Memory B cell (primary cell): ENCODE results near the gene SETD1A.

Experiments used
- ATAC-seq: fragments of 150-1000 bp; cut with Tn5 transposase; 2 replicates; pipeline ENCODE4 v1.10.0; 2021; ENCODE audit warnings: low read depth, mild to moderate bottlenecking, moderate library complexity
- DNase-seq, 2 donors: peaks; one replicate each; pipeline ENCODE4 v3.0.0; 2022; ENCODE audit warnings: low spot score in 2 of 2
- H3K27ac Mint-ChIP-seq: one replicate; pipeline ENCODE4 v1.8.0; 2022; ENCODE audit warnings: mild to moderate bottlenecking, moderate library complexity, mixed read lengths
- H3K27me3 Mint-ChIP-seq: one replicate; pipeline ENCODE4 v1.8.0; 2022; ENCODE audit warnings: mixed read lengths
- H3K36me3 Mint-ChIP-seq: one replicate; pipeline ENCODE4 v1.8.0; 2022; ENCODE audit warnings: mild to moderate bottlenecking, mixed read lengths
- H3K4me1 Mint-ChIP-seq: one replicate; pipeline ENCODE4 v1.8.0; 2022; ENCODE audit warnings: mixed read lengths
- H3K4me3 Mint-ChIP-seq: one replicate; pipeline ENCODE4 v1.8.0; 2022; ENCODE audit warnings: mild to moderate bottlenecking, moderate library complexity, mixed read lengths
- H3K9me3 Mint-ChIP-seq: one replicate; pipeline ENCODE4 v1.8.0; 2022; ENCODE audit warnings: mixed read lengths

The SETD1A gene

GRCh38 chr16:30957456-30958174, at the start of gene SETD1A:
TSS of gene SETD1A (plus strand) at chr16:30957754. CDS start at chr16:30958732, 978 bp downstream.
- Mint-ChIP-seq H3K27me3 (no peaks in the 10 kb centered on the region), H3K4me1 (peaks cover 17% of the 10 kb centered on the region), H3K27ac (peak within 1 kb of the TSS; percentile 54), H3K4me3 (peak within 1 kb of the TSS; percentile 94), H3K36me3 (peaks cover 9% of the 10 kb centered on the region), H3K9me3 (no peaks in the 10 kb centered on the region)
- peak; percentile 95 to 96 for DNase-seq
- ATAC-seq = peak; percentile 83

GRCh38 chr16:30910427-30911029, 47.0 kb upstream of the SETD1A start:
- no peaks in the 10 kb centered on the region for H3K36me3 Mint-ChIP-seq
- peaks cover 5% of the 10 kb centered on the region for H3K4me1 Mint-ChIP-seq
- H3K27me3 Mint-ChIP-seq = peaks cover 1% of the 10 kb centered on the region
- H3K4me3 Mint-ChIP-seq = no peak overlapping the region
- no peak for ATAC-seq
- H3K27ac Mint-ChIP-seq = no peak overlapping the region
- H3K9me3 Mint-ChIP-seq = no peaks in the 10 kb centered on the region
- DNase-seq = no peak

DNA sequence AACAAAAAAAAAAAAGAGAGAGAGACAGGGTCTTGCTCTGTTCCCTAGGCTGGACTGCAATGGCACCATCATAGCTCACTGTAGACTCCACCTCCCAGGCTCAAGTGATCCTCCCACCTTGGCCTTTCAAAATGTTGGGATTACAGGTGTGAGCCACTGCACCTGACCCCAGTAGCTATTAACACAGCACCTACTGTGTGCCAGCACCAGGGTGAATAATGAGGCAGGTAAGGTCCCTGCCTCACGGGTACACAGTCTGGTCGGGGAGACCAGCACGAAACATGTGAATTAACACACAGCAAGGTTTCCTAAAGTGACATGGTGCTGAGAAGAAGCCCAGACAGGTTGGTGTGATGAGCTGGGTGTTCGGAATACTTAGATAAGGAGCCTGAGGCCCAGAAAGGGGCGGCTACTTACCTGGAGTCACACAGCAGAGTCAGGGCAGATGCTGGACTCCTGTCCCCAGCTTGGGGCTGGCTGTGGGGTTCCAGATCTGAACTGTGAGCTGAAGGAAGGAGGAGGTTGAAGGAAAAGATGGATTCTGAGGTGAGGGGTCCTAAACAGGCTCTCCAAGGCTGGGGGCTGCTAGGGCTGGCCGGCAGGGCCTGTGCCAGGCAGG, 44.7 kb upstream of the SETD1A start:
- H3K9me3 Mint-ChIP-seq = no peaks in the 10 kb centered on the region
- no peak overlapping the region for H3K27ac Mint-ChIP-seq
- no peaks in the 10 kb centered on the region for H3K36me3 Mint-ChIP-seq
- H3K4me1 Mint-ChIP-seq = peaks cover 5% of the 10 kb centered on the region
- H3K4me3 Mint-ChIP-seq = no peak overlapping the region
- DNase-seq (no peak), ATAC-seq (no peak)
- peaks cover 1% of the 10 kb centered on the region for H3K27me3 Mint-ChIP-seq

DNA sequence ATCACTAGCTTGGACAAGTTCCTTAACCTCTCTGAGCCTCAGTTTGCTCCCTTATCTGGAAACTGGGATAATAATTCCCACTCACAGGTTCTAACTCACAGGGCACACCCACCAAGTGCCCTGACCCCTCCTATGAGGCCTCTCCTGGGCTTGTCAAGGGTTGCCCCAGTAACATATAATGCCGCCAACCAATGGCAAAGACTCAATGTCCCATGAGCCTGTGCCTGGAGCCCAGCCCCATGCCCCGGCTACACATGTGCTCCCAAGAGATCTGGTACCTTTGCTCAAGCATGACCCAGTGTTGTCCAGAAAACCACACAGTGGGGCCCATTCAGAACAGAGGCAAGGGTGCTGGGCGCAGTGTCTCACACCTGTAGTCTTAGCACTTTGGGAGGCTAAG, 42.7 kb upstream of the SETD1A start:
- H3K27me3 Mint-ChIP-seq = no peaks in the 10 kb centered on the region
- H3K27ac Mint-ChIP-seq = no peak overlapping the region
- H3K4me1 Mint-ChIP-seq = peaks cover 9% of the 10 kb centered on the region
- DNase-seq = no peak
- peaks cover 2% of the 10 kb centered on the region for H3K36me3 Mint-ChIP-seq
- ATAC-seq = no peak
- H3K4me3 Mint-ChIP-seq = no peak overlapping the region
- no peaks in the 10 kb centered on the region for H3K9me3 Mint-ChIP-seq

DNA sequence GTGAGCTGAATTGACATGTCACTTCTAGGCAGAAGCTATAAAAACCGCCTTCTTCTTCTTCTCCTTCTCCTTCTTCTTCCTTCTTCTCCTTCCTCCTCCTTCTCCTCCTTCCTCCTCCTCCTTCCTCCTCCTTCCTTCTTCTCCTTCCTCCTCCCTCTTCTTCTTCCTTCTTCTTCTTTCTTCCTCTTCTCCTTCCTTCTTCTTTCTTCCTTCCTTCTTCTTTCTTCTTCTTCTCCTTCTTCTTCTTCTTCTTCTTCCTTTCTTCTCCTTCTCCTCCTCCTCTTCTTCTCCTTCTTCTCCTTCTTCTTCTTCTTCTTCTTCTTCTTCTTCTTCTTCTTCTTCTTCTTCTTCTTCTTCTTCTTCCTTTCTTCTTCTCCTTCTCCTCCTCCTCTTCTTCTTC, 38.9 kb upstream of the SETD1A start:
- Mint-ChIP-seq H3K36me3 (peaks cover 2% of the 10 kb centered on the region), H3K4me3 (no peak overlapping the region), H3K27ac (no peak overlapping the region), H3K4me1 (peaks cover 14% of the 10 kb centered on the region), H3K27me3 (no peaks in the 10 kb centered on the region), H3K9me3 (no peaks in the 10 kb centered on the region)
- no peak for DNase-seq
- no peak for ATAC-seq

DNA sequence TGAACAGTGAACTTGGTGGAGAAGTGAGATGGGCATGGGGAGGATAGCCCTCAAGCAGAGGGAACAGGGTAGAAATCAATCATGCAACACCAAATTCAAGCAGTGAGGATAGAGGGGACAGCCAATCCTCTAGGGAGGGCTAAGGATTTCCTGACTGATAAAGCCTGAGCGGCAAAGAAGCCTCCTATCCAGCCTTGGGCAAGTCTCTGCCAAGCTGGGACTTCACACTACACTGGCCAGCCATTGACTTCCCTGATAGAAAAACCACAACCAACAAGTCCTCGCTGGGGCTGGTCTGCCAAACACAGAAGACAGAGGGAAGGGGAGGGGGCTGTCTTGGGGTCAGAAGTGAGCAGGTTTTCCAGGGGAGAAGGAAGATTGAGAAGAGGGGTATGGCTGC, 36.7 kb upstream of the SETD1A start:
- Mint-ChIP-seq H3K27ac (no peak overlapping the region), H3K36me3 (peaks cover 2% of the 10 kb centered on the region), H3K9me3 (no peaks in the 10 kb centered on the region), H3K4me3 (peak overlapping the region; percentile 45), H3K27me3 (no peaks in the 10 kb centered on the region), H3K4me1 (peaks cover 19% of the 10 kb centered on the region)
- no peak for ATAC-seq
- no peak for DNase-seq

- Mint-ChIP-seq H3K36me3 (peaks cover 3% of the 10 kb centered on the region), H3K9me3 (no peaks in the 10 kb centered on the region), H3K27me3 (no peaks in the 10 kb centered on the region), H3K4me3 (peak overlapping the region; percentile 99), H3K27ac (peak overlapping the region; percentile 99), H3K4me1 (peaks cover 23% of the 10 kb centered on the region)
- ATAC-seq (no peak), DNase-seq (no peak)
Measured at GRCh38 chr16:30921459-30921747, 36.2 kb upstream of the SETD1A start.

DNA sequence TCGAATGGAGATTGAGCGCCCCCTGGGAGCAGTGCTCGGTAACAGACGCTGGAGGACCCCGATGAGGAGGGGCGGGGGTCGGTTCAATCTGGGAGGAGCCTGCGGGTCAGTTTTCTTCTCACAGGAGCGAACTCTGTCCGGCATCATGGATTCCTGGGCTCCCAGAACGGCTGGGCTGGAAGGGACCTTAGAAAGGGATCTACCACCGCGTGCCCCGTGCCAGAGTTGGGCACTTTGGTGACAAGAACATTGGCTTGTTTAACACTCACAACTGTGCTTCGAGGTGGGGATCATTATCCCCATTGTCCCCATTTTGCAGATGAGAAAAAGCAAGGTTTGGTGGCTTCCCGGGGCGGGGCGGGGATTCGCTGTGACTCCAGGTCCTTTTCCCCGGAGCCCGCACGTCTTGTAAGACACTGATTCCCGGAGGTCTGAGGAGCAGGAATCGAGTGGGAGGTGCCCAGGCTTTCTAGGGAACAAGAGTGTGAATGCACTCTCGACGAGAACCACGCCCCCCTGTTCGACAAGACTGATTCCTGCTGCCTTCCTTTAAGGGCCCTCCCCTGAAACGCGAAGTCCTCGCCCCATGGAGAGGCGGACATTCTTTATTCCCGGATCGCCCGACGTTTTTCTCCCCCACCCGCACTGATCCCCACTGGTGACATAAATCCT, 35.7 kb upstream of the SETD1A start:
- peak; percentile 87 to 89 for DNase-seq
- H3K36me3 Mint-ChIP-seq = peaks cover 7% of the 10 kb centered on the region
- H3K4me3 Mint-ChIP-seq = peak overlapping the region; percentile 99
- peaks cover 27% of the 10 kb centered on the region for H3K4me1 Mint-ChIP-seq
- H3K9me3 Mint-ChIP-seq = no peaks in the 10 kb centered on the region
- peak overlapping the region; percentile 99 for H3K27ac Mint-ChIP-seq
- peak; percentile 9 for ATAC-seq
- H3K27me3 Mint-ChIP-seq = no peaks in the 10 kb centered on the region

DNA sequence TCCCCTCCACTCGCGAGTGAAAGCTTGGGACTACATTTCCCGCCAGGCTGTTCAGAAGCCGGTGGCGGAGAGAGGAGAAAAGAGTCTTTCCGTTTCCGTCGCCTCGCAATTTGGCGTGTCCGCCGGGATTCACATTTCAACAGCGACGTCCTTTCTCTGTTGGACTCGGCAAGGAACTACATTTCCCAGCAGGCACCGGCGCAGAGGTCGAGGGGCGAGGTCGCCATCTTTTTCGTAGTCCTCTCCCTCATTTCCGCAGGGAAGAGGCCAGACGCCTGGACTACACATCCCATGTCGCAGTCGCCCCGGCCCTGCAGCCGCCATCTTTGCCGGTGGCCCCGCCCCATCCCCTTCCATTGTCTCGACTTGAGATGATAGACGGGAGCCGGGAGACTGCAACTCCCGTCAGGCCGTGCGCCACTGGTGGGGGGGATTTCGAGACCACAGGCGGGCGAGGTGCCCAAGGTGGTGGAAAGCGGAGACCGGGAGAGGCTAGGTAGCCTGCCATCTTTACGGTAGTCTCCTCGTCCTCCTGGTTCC, 35.1 kb upstream of the SETD1A start:
- no peaks in the 10 kb centered on the region for H3K9me3 Mint-ChIP-seq
- peak overlapping the region; percentile 99 for H3K4me3 Mint-ChIP-seq
- DNase-seq (peak; percentile 94 to 99), ATAC-seq (peak; percentile 72)
- H3K27me3 Mint-ChIP-seq = no peaks in the 10 kb centered on the region
- peaks cover 7% of the 10 kb centered on the region for H3K36me3 Mint-ChIP-seq
- peaks cover 27% of the 10 kb centered on the region for H3K4me1 Mint-ChIP-seq
- H3K27ac Mint-ChIP-seq = peak overlapping the region; percentile 99

DNA sequence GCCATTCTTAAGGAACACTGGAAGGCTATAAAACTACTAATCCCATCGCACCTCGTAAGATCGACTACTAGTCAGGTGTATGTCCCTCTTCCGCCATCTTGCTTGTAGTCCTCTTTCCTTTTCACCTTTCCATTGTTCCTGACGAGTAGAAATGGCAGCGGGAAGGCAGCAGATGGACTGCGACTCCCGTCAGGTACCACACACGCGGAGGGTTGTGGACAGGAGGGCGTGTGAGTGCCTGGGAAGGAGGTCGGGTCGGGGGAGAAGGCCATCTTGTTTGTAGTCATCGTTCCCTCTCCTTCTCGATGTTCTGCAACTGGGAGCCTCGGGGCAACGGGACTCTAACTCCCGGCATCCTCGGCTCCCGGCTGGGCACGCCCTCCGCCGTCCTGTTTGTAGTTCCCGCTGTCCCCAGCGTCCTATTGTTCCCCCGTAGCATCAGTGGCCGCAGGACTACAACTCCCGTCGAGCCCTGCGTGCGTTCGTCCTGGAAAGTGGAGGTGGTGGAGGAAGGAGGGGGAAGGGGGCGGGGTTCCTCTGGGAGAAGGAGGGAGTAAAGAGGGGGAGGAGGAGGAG, 34.5 kb upstream of the SETD1A start:
- peak overlapping the region; percentile 99 for H3K4me3 Mint-ChIP-seq
- H3K27ac Mint-ChIP-seq = peak overlapping the region; percentile 99
- H3K4me1 Mint-ChIP-seq = peaks cover 29% of the 10 kb centered on the region
- no peaks in the 10 kb centered on the region for H3K27me3 Mint-ChIP-seq
- ATAC-seq (peak; percentile 69), DNase-seq (peak; percentile 81 to 90)
- peaks cover 7% of the 10 kb centered on the region for H3K36me3 Mint-ChIP-seq
- no peaks in the 10 kb centered on the region for H3K9me3 Mint-ChIP-seq

GRCh38 chr16:30923554-30924075, 33.9 kb upstream of the SETD1A start, which contains the start of gene FBXL19:
TSS of gene FBXL19 (plus strand) at chr16:30923572. CDS start at chr16:30925755, 2,183 bp downstream.
- no peak for DNase-seq
- peak within 1 kb of the TSS; percentile 99 for H3K4me3 Mint-ChIP-seq

GRCh38 chr16:30924076-30924912, 33.3 kb upstream of the SETD1A start:
- Mint-ChIP-seq H3K9me3 (no peaks in the 10 kb centered on the region), H3K4me3 (peak overlapping the region; percentile 84), H3K36me3 (peaks cover 4% of the 10 kb centered on the region), H3K4me1 (peaks cover 26% of the 10 kb centered on the region), H3K27ac (no peak overlapping the region), H3K27me3 (no peaks in the 10 kb centered on the region)
- ATAC-seq (no peak), DNase-seq (peak in 1 of 2 donors; percentile 36)

More at GRCh38 chr16:30923554-30924075, 33.9 kb upstream of the SETD1A start, which contains the start of gene FBXL19:
- no peaks in the 10 kb centered on the region for H3K27me3 Mint-ChIP-seq
- H3K36me3 Mint-ChIP-seq = peaks cover 6% of the 10 kb centered on the region
- H3K27ac Mint-ChIP-seq = peak within 1 kb of the TSS; percentile 99
- ATAC-seq = no peak
- H3K4me1 Mint-ChIP-seq = peaks cover 29% of the 10 kb centered on the region
- no peaks in the 10 kb centered on the region for H3K9me3 Mint-ChIP-seq
